ENCODE measurements around the gene AKT2. TPM values are rescaled to one million over a fixed set of nuclear protein-coding genes. Genes with fewer than 3 reads are reported as not detected.

AKT2 gene
- total and polyA plus RNA-seq, 10 of the 15 experiments (the other 5 are each of a cell fraction or from before 2014, with no cell fraction given) = 1.0 to 185 (median 71.5) TPM

GRCh38 chr19:40198272-40198990 lies 86.7 kb downstream of the AKT2 start:
- DNase-seq (ENCODE audit: low read depth, low spot score) = no peak
- RAD21 ChIA-PET (ENCODE audit: unreplicated experiment) = no interaction called here
- no peak overlapping the region for H3K27ac ChIP-seq (ENCODE audit: control insufficient read depth, insufficient read depth)
- no TSS peak for BruUV-seq (replicated peaks)
- SMC1A ChIA-PET (ENCODE audit: uncharacterized antibody, unreplicated experiment) = interaction anchor here (0.7 to 1.9 kb wide), 2 partner anchors 9 to 881 kb away, joined by 4 read pairs; no protein-coding TSS in a partner anchor
- no peaks in the 10 kb centered on the region for H3K4me1 ChIP-seq (ENCODE audit: control insufficient read depth, insufficient read depth, low read length)
- H3K36me3 ChIP-seq (ENCODE audit: control insufficient read depth in 2 of 2, insufficient read depth in 2 of 2, low read length in 1 of 2) = no peaks in the 10 kb centered on the region
- CTCF ChIA-PET = interaction anchor here (0.6 to 1.2 kb wide), 2 partner anchors 107 to 271 kb away, joined by 3 to 5 read pairs; no protein-coding TSS in a partner anchor
- FAIRE-seq = no peak
- H3K9me3 ChIP-seq (replicated peaks; ENCODE audit: control insufficient read depth, insufficient read depth, low read length) = no peaks in the 10 kb centered on the region
- H3K4me3 ChIP-seq = no peak overlapping the region
- H3K79me2 ChIP-seq (ENCODE audit: control insufficient read depth, insufficient read depth, low read length) = no peaks in the 10 kb centered on the region
- POLR2A ChIA-PET = interaction anchor here (1.4 kb wide), 1 partner anchor 81 kb away, joined by 3 read pairs; no protein-coding TSS in a partner anchor
- no peak overlapping the region for H2AFZ ChIP-seq (ENCODE audit: control insufficient read depth, low read depth, low read length)
- intact Hi-C loops (cut with micrococcal nuclease; ENCODE audit: unreplicated experiment) = no loop called here
- no peaks in the 10 kb centered on the region for H3K27me3 ChIP-seq (replicated peaks in 1 of 2; ENCODE audit: control insufficient read depth in 2 of 2, insufficient read depth in 2 of 2, low read length in 1 of 2)
- H3K9ac ChIP-seq (ENCODE audit: control insufficient read depth, insufficient read depth, low read length) = no peak overlapping the region
- H4K20me1 ChIP-seq (ENCODE audit: control insufficient read depth, insufficient read depth) = no peaks in the 10 kb centered on the region
- in situ Hi-C loops (cut with MboI) = no loop called here
- TF ChIP-seq NR2F1 (conservative IDR thresholded peaks at IDR 0.05) (no peak), RB1 (IDR thresholded peaks at IDR 0.05; ENCODE audit: borderline replicate concordance) (no peak)
- no peak overlapping the region for H3K4me2 ChIP-seq (ENCODE audit: control insufficient read depth, insufficient read depth)
- no peak for ATAC-seq
- 95% methylated on average over 24 of the region's 29 CpGs for WGBS (ENCODE audit: insufficient coverage, insufficient replicate concordance, low lambda C conversion rate, missing lambda C conversion rate)

GRCh38 chr19:40193587-40193849 lies 91.6 kb downstream of the AKT2 start:
- Histone ChIP-seq H3K27ac (ENCODE audit: control insufficient read depth, insufficient read depth) (no peak overlapping the region), H2AFZ (ENCODE audit: control insufficient read depth, low read depth, low read length) (no peak overlapping the region), H3K36me3 (ENCODE audit: control insufficient read depth in 2 of 2, insufficient read depth in 2 of 2, low read length in 1 of 2) (no peaks in the 10 kb centered on the region), H3K9me3 (replicated peaks; ENCODE audit: control insufficient read depth, insufficient read depth, low read length) (no peaks in the 10 kb centered on the region), H3K4me1 (ENCODE audit: control insufficient read depth, insufficient read depth, low read length) (peaks cover 10% of the 10 kb centered on the region), H3K4me2 (ENCODE audit: control insufficient read depth, insufficient read depth) (no peak overlapping the region; the same call in 1 of the 2 replicates), H3K79me2 (ENCODE audit: control insufficient read depth, insufficient read depth, low read length) (peaks cover 4% of the 10 kb centered on the region), H3K4me3 (no peak overlapping the region), H4K20me1 (ENCODE audit: control insufficient read depth, insufficient read depth) (no peaks in the 10 kb centered on the region), H3K9ac (ENCODE audit: control insufficient read depth, insufficient read depth, low read length) (no peak overlapping the region), H3K27me3 (replicated peaks in 1 of 2; ENCODE audit: control insufficient read depth in 2 of 2, insufficient read depth in 2 of 2, low read length in 1 of 2) (no peaks in the 10 kb centered on the region)
- intact Hi-C loops (cut with micrococcal nuclease; ENCODE audit: unreplicated experiment) = no loop called here
- no peak for TF ChIP-seq SUZ12 (IDR thresholded peaks at IDR 0.05; ENCODE audit: unreplicated experiment)
- TSS peak; percentile 62 for BruUV-seq (replicated peaks)
- 98% methylated on average over 3 of the region's 3 CpGs for WGBS (ENCODE audit: insufficient coverage, insufficient replicate concordance, low lambda C conversion rate, missing lambda C conversion rate)
- ChIA-PET RAD21 (ENCODE audit: unreplicated experiment) (interaction anchor here (1.7 kb wide), 1 partner anchor 90 kb away, joined by 3 read pairs; no protein-coding TSS in a partner anchor), CTCF (interaction anchor here (1.1 kb wide), 1 partner anchor 28 kb away, joined by 3 read pairs; no protein-coding TSS in a partner anchor), POLR2A (no interaction called here), SMC1A (ENCODE audit: uncharacterized antibody, unreplicated experiment) (no interaction called here)
- ATAC-seq (no peak), FAIRE-seq (no peak), DNase-seq (ENCODE audit: low read depth, low spot score) (no peak)
- in situ Hi-C loops (cut with MboI) = no loop called here

Data from GM12878 (cell line).